Fibroblast of peridontal ligament (primary cell): ENCODE data around the gene DKKL1.
A peak's percentile ranks its signal among the peaks of the same experiment; 100 is the strongest.

ENCODE experiments used
- DNase-seq: peaks from one replicate; pipeline ENCODE4 v3.0.0-alpha.2; 2010; ENCODE audit errors: extremely low read depth

DKKL1 gene

GRCh38 chr19:49338023-49338677 is 25.5 kb upstream of the DKKL1 start:
- no peak for DNase-seq

- DNase-seq = no peak
Measured at GRCh38 chr19:49338691-49339300, 24.9 kb upstream of the DKKL1 start.

GRCh38 chr19:49339301-49340068 is 24.2 kb upstream of the DKKL1 start:
- DNase-seq = peak; percentile 71

- DNase-seq = no peak
Measured at GRCh38 chr19:49340069-49340864, 23.4 kb upstream of the DKKL1 start.

- no peak for DNase-seq
Measured at GRCh38 chr19:49340865-49341718, 22.6 kb upstream of the DKKL1 start.

- no peak for DNase-seq
Measured at GRCh38 chr19:49342291-49342721, 21.4 kb upstream of the DKKL1 start.

- DNase-seq = no peak
Measured at GRCh38 chr19:49343123-49343522, 20.6 kb upstream of the DKKL1 start.

GRCh38 chr19:49344505-49345423 is 18.9 kb upstream of the DKKL1 start:
- DNase-seq = no peak

GRCh38 chr19:49347191-49347590 is 16.5 kb upstream of the DKKL1 start:
- DNase-seq = no peak

- DNase-seq = peak; percentile 74
Measured at GRCh38 chr19:49347835-49348234, 15.8 kb upstream of the DKKL1 start.

- DNase-seq = no peak
Measured at GRCh38 chr19:49348305-49349189, 15.1 kb upstream of the DKKL1 start.

GRCh38 chr19:49349567-49349966 is 14.1 kb upstream of the DKKL1 start:
- no peak for DNase-seq

GRCh38 chr19:49355909-49356353 is 7.7 kb upstream of the DKKL1 start:
- no peak for DNase-seq

- no peak for DNase-seq
Measured at GRCh38 chr19:49356382-49356781, 7.3 kb upstream of the DKKL1 start.

GRCh38 chr19:49357186-49357585 is 6.5 kb upstream of the DKKL1 start:
- no peak for DNase-seq

GRCh38 chr19:49359851-49360820 is 3.5 kb upstream of the DKKL1 start:
- DNase-seq = peak; percentile 6

- DNase-seq = peak; percentile 82
Measured at GRCh38 chr19:49361438-49362047, 2.1 kb upstream of the DKKL1 start.
